Measurements from ENCODE around the gene APAF1. TPM values are rescaled to one million over a fixed set of nuclear protein-coding genes. Genes with fewer than 3 reads are reported as not detected.
A peak's percentile ranks its signal among the peaks of the same experiment; 100 is the strongest.

APAF1 gene
- total RNA-seq, 1 donor from 2014 or later = 32.4 TPM

DNA sequence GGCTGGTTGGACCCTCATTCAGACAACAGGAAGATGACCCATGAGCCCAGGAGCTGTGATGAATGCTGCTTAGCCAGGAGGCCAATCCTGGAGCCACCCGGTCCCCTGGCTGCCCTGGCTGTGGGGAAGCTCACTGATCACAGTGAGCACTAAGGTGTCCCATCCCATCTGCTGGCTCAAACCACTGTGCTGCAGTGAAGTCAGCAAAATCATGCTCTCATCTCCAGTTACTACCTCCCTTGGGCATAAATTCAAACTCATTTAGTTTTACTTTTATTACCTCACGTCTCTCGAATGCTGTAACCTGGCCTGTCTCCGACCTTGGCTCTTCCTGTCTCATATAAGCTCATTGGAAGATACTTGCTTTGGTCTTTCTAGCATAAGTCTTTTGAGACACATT is 112.4 kb downstream of the APAF1 start:
- no peak for DNase-seq

DNA sequence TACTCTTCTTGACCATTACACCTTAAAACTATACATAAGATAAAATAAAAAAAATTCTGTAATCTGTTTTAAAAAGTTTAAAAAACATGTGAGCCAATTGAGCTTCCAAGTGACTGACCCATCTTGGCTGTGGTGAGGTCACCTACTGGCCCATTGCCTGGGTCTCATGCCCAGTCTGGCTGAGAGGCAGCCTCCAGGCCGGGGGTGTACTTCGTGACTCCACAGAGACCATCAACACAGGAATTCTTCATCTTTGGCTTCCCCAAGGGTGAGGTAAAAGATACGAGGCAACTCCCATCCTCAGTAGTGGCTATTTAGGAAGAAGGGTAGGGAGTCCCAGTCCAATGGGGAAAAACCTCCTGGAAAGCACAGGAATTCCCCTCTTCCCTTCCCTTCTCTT is 113.2 kb downstream of the APAF1 start:
- DNase-seq = peak; percentile 45

- no peak for DNase-seq
These were observed 118.6 kb downstream of the APAF1 start for GRCh38 chr12:98763656-98764055.

- peak; percentile 19 for DNase-seq
These were observed 122.2 kb downstream of the APAF1 start for GRCh38 chr12:98767248-98767647.

DNA sequence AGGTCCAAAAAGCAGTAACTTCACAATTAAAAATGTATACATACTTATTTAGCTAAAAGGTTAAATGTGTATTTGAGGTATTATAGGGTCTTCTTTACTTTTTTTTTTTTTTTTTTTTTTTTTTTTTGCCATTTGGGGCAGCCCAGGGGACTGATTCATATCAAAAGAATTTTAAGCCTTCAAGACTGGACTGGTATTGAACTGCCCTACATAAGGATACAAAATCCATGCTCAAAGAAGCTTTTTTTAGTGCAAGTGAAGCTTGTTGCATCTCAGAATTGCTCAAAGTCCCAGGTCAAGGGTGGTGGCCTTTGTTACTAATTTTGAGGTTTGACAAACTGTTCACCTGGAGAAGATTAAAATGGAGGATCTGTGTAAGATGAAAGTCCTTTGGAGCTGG is 124.0 kb downstream of the APAF1 start:
- no peak for DNase-seq

GRCh38 chr12:98770230-98770629 is 125.1 kb downstream of the APAF1 start:
- no peak for DNase-seq

- DNase-seq = no peak
These were observed 127.0 kb downstream of the APAF1 start for GRCh38 chr12:98771811-98772752.

DNA sequence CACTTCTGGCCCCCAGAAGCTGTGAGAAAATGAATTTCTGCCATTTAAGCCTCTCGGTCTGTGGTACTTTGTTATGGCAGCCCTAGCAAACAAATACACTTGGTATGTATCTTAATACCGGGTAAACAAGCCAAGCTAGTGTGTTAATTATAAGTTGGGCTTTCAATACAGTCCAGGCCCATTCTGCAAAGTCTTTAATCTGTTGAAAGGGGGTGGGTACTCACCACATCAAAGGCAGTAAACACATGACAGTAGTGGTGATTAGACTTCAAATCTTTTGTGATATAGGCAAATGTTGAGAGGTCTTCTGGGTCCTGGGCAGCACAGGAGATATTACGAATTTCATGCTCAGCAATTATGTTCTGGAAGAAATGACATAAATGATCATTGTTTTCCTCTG is 127.7 kb downstream of the APAF1 start:
- DNase-seq = no peak

DNA sequence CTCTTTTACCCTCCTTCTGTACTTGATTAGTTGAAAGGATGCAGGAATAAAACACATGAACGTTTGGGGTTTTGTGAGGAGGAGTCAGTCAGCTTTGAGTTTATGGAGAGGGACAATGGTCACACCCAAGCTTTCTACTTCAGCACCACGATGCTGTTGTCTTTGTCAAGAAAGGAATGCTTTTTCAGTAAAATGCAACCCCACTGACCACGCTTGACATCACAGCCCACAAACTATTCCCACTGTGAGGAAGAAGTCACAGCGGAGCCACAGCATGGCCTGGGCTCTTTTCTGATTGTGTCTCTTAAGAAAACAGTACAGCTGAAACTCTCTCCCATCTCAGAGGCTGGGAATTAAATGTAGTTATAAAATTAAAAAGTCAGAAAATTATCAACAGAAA is 135.2 kb downstream of the APAF1 start:
- DNase-seq = no peak

GRCh38 chr12:98783420-98783819 is 138.3 kb downstream of the APAF1 start:
- no peak for DNase-seq

Small RNAs within 50 kb of the gene (small RNA-seq; reads per million reads assigned to genes)
- gene SNORA53 = 4.8 reads per million, percentile 89 among the genes with 10 or more reads in this experiment

Other genes starting within 250 kb of the APAF1 start
- 154 TPM for gene TMPO, start 129.7 kb upstream of the APAF1 start, total RNA-seq
- 200 TPM for gene SLC25A3, start 51.6 kb upstream of the APAF1 start, total RNA-seq
- 8.6 TPM for gene IKBIP, start 502 bp upstream of the APAF1 start, total RNA-seq

All from occipital lobe (tissue), 3 donors.